Keratinocyte (primary cell): ENCODE data around the gene CNKSR3. TPM values are rescaled to one million over a fixed set of nuclear protein-coding genes. Genes with fewer than 3 reads are reported as not detected.

Experiments used
- DNase-seq: peaks from one replicate; pipeline ENCODE4 v3.0.0-alpha.2; 2011; ENCODE audit warnings: low read depth, missing footprints, low spot score
- FAIRE-seq: peaks from 2 replicates; lab custom pipeline; 2011; peaks lifted over from hg19 to GRCh38; lab: Jason Lieb, UNC
- H2AFZ ChIP-seq: 2 replicates; pipeline ENCODE4 v1.6.0; 2012; ENCODE audit warnings: low read length, control low read depth, inconsistent platforms; ENCODE audit not compliant: control insufficient read depth
- H3K27ac ChIP-seq: 2 replicates; pipeline ENCODE4 v1.5.1; 2011; ENCODE audit warnings: low read length; ENCODE audit not compliant: control insufficient read depth, insufficient read depth
- H3K27me3 ChIP-seq: 3 replicates; pipeline ENCODE4 v1.6.0; 2011; ENCODE audit warnings: low read length; ENCODE audit not compliant: control insufficient read depth, insufficient read depth; ENCODE audit errors: extremely low read depth
- H3K36me3 ChIP-seq, 2 experiments: 2 replicates in 1 of 2; 3 replicates in 1 of 2; pipeline ENCODE4 v1.5.1; 2011; ENCODE audit warnings: low read length in 2 of 2, mild to moderate bottlenecking in 1 of 2; ENCODE audit not compliant: control insufficient read depth in 2 of 2, insufficient read depth in 2 of 2; ENCODE audit errors: extremely low read depth in 1 of 2
- H3K4me1 ChIP-seq: 3 replicates; pipeline ENCODE4 v1.5.1; 2011; ENCODE audit warnings: low read length; ENCODE audit not compliant: control insufficient read depth, insufficient read depth; ENCODE audit errors: extremely low read depth
- H3K4me2 ChIP-seq: 3 replicates; pipeline ENCODE4 v1.6.0; 2011; ENCODE audit warnings: low read depth, low read length; ENCODE audit not compliant: control insufficient read depth, insufficient read depth; ENCODE audit errors: extremely low read depth
- H3K4me3 ChIP-seq, 3 experiments: fragments of 200-600 bp in 1 of 3; sonication (generic) in 1 of 3; 2 replicates in 2 of 3; 3 replicates in 1 of 3; pipeline ENCODE4 v1.5.1; 2011 to 2016; ENCODE audit warnings: low read length in 3 of 3, mild to moderate bottlenecking in 3 of 3, control low read depth in 2 of 3, inconsistent platforms in 1 of 3, low read depth in 1 of 3, mixed read lengths in 1 of 3, mixed run types in 1 of 3, moderate library complexity in 1 of 3; ENCODE audit not compliant: control insufficient read depth in 2 of 3, insufficient read depth in 2 of 3; ENCODE audit errors: extremely low read depth in 1 of 3
- H3K79me2 ChIP-seq: 2 replicates; pipeline ENCODE4 v1.6.0; 2012; ENCODE audit warnings: low read length; ENCODE audit not compliant: control insufficient read depth, insufficient read depth
- H3K9ac ChIP-seq: 3 replicates; pipeline ENCODE4 v1.6.0; 2011; ENCODE audit warnings: low read length; ENCODE audit not compliant: control insufficient read depth, insufficient read depth; ENCODE audit errors: extremely low read depth
- H3K9me1 ChIP-seq: 3 replicates; pipeline ENCODE4 v1.6.0; 2011; ENCODE audit warnings: low read length; ENCODE audit not compliant: control insufficient read depth, insufficient read depth; ENCODE audit errors: extremely low read depth
- H3K9me3 ChIP-seq: 2 replicates; pipeline ENCODE4 v1.5.1; 2012; ENCODE audit warnings: low read depth, low read length; ENCODE audit not compliant: control insufficient read depth
- H4K20me1 ChIP-seq: 3 replicates; pipeline ENCODE4 v1.6.0; 2011; ENCODE audit warnings: low read length; ENCODE audit not compliant: control insufficient read depth, insufficient read depth; ENCODE audit errors: extremely low read depth
- EZH2 ChIP-seq: IDR thresholded peaks from one replicate; pipeline ENCODE4 v1.6.1; 2012; ENCODE audit warnings: inconsistent platforms, mild to moderate bottlenecking, low read length, moderate library complexity
- dilution Hi-C: fragments of 300-500 bp; cut with MboI; formaldehyde crosslinking; loops from one replicate; pipeline ENCODE4 v1.7.0; 2020; ENCODE audit warnings: low sequenced_read_pairs; ENCODE audit not compliant: extremely low pct_ligation_motif_present
- polyA plus RNA-seq, 5 experiments: library from polyadenylated mRNA; depleted of rRNA in 3 of 5; stranded (reverse) in 3 of 5; stranded (forward) in 1 of 5; unstranded in 1 of 5; fragments of >200 nt; gene quantifications; 1 replicate in 1 of 5; 2 replicates in 3 of 5; 3 replicates in 1 of 5; pipeline versions ENCODE4 v1.2.1 to v1.2.3, GENCODE V29; 2011 to 2012; ENCODE audit warnings: missing spikeins in 2 of 5, low read depth in 1 of 5, low replicate concordance in 1 of 5
- TF ChIP-seq, protein P1 (sequence below), 3 experiments: IDR thresholded peaks in 1 of 3; conservative IDR thresholded peaks in 1 of 3; optimal IDR thresholded peaks in 1 of 3; 2 replicates in 2 of 3; 3 replicates in 1 of 3; pipeline versions ENCODE3 to v1.5.1; 2011; ENCODE audit warnings: low read length in 3 of 3, mild to moderate bottlenecking in 3 of 3, moderate library complexity in 2 of 3, control low read depth in 1 of 3, inconsistent platforms in 1 of 3; ENCODE audit not compliant: insufficient read depth in 2 of 3; ENCODE audit errors: extremely low read depth in 1 of 3

The CNKSR3 gene
- polyA plus RNA-seq, 1 donor (not counting 4 experiments of a cell fraction or from before 2014, with no cell fraction given) = 2.0 TPM

DNA sequence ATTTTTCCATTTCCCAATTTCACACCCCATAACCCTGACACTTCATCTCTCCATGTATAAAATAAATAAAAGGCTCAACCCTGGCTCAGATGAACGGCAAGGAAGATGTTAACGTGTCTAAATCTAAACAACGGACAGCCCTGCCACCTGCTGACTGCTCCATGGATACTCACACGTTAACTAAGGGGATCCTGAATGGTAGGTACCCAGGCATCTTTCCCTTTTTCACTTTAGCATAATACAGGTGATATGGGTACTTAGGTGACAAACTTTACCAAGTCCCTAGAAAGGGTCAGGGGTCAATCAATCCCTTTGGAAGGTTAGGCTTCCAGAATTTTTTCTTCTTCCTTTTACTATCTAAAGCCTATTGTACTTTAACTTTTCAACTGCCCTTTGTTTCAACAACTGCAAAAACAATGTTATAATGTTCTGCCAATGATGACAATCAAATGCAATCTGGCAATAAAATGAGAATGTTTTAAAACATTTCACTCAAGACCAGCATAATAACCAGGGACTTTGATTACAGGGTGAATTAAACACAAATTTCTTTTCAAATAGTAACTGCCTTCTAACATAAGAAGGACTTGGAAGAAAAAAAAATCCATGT is 101.5 kb downstream of the CNKSR3 start:
- H3K27ac ChIP-seq = no peak overlapping the region
- H4K20me1 ChIP-seq = no peaks in the 10 kb centered on the region
- no peaks in the 10 kb centered on the region for H3K9me3 ChIP-seq
- no peak overlapping the region for H3K4me2 ChIP-seq
- TF ChIP-seq EZH2 = no peak
- TF ChIP-seq, protein P1, sequence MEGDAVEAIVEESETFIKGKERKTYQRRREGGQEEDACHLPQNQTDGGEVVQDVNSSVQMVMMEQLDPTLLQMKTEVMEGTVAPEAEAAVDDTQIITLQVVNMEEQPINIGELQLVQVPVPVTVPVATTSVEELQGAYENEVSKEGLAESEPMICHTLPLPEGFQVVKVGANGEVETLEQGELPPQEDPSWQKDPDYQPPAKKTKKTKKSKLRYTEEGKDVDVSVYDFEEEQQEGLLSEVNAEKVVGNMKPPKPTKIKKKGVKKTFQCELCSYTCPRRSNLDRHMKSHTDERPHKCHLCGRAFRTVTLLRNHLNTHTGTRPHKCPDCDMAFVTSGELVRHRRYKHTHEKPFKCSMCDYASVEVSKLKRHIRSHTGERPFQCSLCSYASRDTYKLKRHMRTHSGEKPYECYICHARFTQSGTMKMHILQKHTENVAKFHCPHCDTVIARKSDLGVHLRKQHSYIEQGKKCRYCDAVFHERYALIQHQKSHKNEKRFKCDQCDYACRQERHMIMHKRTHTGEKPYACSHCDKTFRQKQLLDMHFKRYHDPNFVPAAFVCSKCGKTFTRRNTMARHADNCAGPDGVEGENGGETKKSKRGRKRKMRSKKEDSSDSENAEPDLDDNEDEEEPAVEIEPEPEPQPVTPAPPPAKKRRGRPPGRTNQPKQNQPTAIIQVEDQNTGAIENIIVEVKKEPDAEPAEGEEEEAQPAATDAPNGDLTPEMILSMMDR (optimal IDR thresholded peaks at IDR 0.05 in 1 of 3, IDR thresholded peaks at IDR 0.05 in 1 of 3, conservative IDR thresholded peaks at IDR 0.05 in 1 of 3; ENCODE audit: extremely low read depth in 1 of 3, insufficient read depth in 2 of 3, low read length in 3 of 3) = peak in 2 of 3 experiments; percentile 19 to 68
- H2AFZ ChIP-seq = no peak overlapping the region
- dilution Hi-C loops = no loop called here
- no peak for FAIRE-seq
- no peak overlapping the region for H3K4me3 ChIP-seq
- H3K9me1 ChIP-seq = no peaks in the 10 kb centered on the region
- no peaks in the 10 kb centered on the region for H3K79me2 ChIP-seq
- peaks cover 0 to under 1% of the 10 kb centered on the region in 2 experiments for H3K36me3 ChIP-seq
- no peak overlapping the region for H3K9ac ChIP-seq
- no peak for DNase-seq
- peaks cover 12% of the 10 kb centered on the region for H3K4me1 ChIP-seq
- H3K27me3 ChIP-seq = no peaks in the 10 kb centered on the region

DNA sequence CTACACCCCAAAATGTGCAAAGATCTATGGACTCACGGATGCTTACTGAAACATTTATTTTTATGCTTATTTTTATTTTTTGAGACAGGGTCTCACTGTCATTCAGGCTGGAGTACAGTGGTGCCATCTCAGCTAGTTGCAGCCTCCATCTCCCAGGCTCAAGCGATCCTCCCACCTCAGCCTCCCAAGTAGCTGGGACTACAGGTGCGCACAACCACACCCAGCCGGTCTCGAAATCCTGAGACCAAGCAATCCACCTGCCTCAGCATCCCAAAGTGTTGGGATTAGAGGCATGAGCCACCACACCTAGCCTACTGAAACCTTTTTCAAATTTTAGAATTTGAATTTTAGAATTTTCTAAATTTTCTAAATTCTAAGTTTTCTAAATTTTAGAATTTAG is 103.0 kb downstream of the CNKSR3 start:
- Histone ChIP-seq H3K4me2 (no peak overlapping the region), H3K9ac (no peak overlapping the region), H3K27me3 (no peaks in the 10 kb centered on the region), H3K79me2 (no peaks in the 10 kb centered on the region), H3K36me3 (no peaks in the 10 kb centered on the region), H3K9me1 (no peaks in the 10 kb centered on the region), H4K20me1 (no peaks in the 10 kb centered on the region), H3K27ac (no peak overlapping the region), H2AFZ (no peak overlapping the region), H3K9me3 (no peaks in the 10 kb centered on the region), H3K4me3 (no peak overlapping the region), H3K4me1 (peaks cover 16% of the 10 kb centered on the region)
- no peak for TF ChIP-seq EZH2
- DNase-seq = no peak
- no peak for FAIRE-seq
- dilution Hi-C loops = no loop called here

DNA sequence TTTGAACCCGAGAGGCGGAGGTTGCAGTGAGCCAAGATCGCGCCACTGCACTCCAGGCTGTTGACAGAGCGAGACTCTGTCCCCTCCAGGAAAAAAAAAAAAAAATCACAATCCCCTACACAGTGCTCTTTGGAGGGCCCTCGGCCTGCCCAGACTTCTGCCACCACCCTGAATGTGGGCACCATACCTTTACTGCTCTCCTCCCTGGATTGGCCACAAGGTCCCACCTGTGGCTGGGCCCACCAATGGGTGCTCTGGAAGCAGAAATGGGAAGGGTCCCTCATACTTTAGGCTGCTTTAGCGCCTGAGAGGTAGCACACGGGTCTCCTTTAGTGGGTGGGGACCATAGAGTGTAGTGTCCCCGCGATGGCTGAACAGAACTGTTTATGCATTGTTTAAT is 103.6 kb downstream of the CNKSR3 start:
- Histone ChIP-seq H3K4me2 (no peak overlapping the region), H4K20me1 (no peaks in the 10 kb centered on the region), H3K4me3 (no peak overlapping the region), H3K27ac (no peak overlapping the region), H3K79me2 (no peaks in the 10 kb centered on the region), H3K9ac (no peak overlapping the region), H3K4me1 (peaks cover 22% of the 10 kb centered on the region), H3K9me3 (no peaks in the 10 kb centered on the region), H3K36me3 (no peaks in the 10 kb centered on the region), H3K27me3 (no peaks in the 10 kb centered on the region), H2AFZ (no peak overlapping the region), H3K9me1 (no peaks in the 10 kb centered on the region)
- dilution Hi-C loops = no loop called here
- no peak for TF ChIP-seq EZH2
- TF ChIP-seq, protein P1 (optimal IDR thresholded peaks at IDR 0.05 in 1 of 3, IDR thresholded peaks at IDR 0.05 in 1 of 3, conservative IDR thresholded peaks at IDR 0.05 in 1 of 3; ENCODE audit: extremely low read depth in 1 of 3, insufficient read depth in 2 of 3, low read length in 3 of 3) = no peak
- DNase-seq = no peak
- FAIRE-seq = no peak
